Measurements from ENCODE around the gene ELK1.
"Not testable (repeated sequence)": the region's sequence is repeated elsewhere in the genome, so short reads cannot be mapped to it uniquely, and the experiment has no call there.

ELK1 gene

GRCh38 chrX:47650164-47651042, at the start of gene ELK1:
TSS of gene ELK1 (minus strand) at chrX:47650563. CDS start at chrX:47641441, 9,122 bp downstream.
- DNase-seq, result peak; percentile 98

- no peak for DNase-seq
Measured at GRCh38 chrX:47697181-47697580, 46.8 kb upstream of the ELK1 start.

- no peak for DNase-seq
Measured at GRCh38 chrX:47690175-47690574, 39.8 kb upstream of the ELK1 start.

GRCh38 chrX:47687263-47687662, 36.9 kb upstream of the ELK1 start:
- DNase-seq, result no peak

- DNase-seq, result no peak
Measured at GRCh38 chrX:47683829-47684205, 33.5 kb upstream of the ELK1 start.

GRCh38 chrX:47683184-47683828, 32.9 kb upstream of the ELK1 start:
- DNase-seq, result no peak

GRCh38 chrX:47675959-47676859, 25.8 kb upstream of the ELK1 start:
- DNase-seq, result not testable (repeated sequence)

GRCh38 chrX:47674776-47675175, 24.4 kb upstream of the ELK1 start:
- DNase-seq, result no peak

GRCh38 chrX:47665797-47666196, 15.4 kb upstream of the ELK1 start:
- DNase-seq, result not testable (repeated sequence)

- DNase-seq, result no peak
Measured at GRCh38 chrX:47664737-47665136, 14.4 kb upstream of the ELK1 start.

- DNase-seq, result no peak
Measured at GRCh38 chrX:47662144-47662657, 11.8 kb upstream of the ELK1 start.

- no peak for DNase-seq
Measured at GRCh38 chrX:47661539-47661938, 11.2 kb upstream of the ELK1 start.

GRCh38 chrX:47659421-47659726, 9.0 kb upstream of the ELK1 start:
- DNase-seq, result no peak

- DNase-seq, result peak; percentile 95
Measured at GRCh38 chrX:47658684-47659420, 8.5 kb upstream of the ELK1 start, which contains the start of gene UXT. TSS of gene UXT (minus strand) at chrX:47659180. CDS start at chrX:47658927, 253 bp downstream.

GRCh38 chrX:47658301-47658683, 7.9 kb upstream of the ELK1 start:
- no peak for DNase-seq

GRCh38 chrX:47651043-47651905, 911 bp upstream of the ELK1 start:
- DNase-seq, result no peak

- no peak for DNase-seq
Measured at GRCh38 chrX:47649781-47650163, 591 bp downstream of the ELK1 start.

GRCh38 chrX:47649271-47649670, 1.1 kb downstream of the ELK1 start:
- DNase-seq, result no peak

GRCh38 chrX:47648376-47648775, 2.0 kb downstream of the ELK1 start:
- no peak for DNase-seq

- DNase-seq, result no peak
Measured at GRCh38 chrX:47646636-47647035, 3.7 kb downstream of the ELK1 start.

GRCh38 chrX:47645530-47645929, 4.8 kb downstream of the ELK1 start:
- DNase-seq, result no peak

All from NCI-H345 (cell line).